Measurements from ENCODE around the gene PTPRG.

DNA sequence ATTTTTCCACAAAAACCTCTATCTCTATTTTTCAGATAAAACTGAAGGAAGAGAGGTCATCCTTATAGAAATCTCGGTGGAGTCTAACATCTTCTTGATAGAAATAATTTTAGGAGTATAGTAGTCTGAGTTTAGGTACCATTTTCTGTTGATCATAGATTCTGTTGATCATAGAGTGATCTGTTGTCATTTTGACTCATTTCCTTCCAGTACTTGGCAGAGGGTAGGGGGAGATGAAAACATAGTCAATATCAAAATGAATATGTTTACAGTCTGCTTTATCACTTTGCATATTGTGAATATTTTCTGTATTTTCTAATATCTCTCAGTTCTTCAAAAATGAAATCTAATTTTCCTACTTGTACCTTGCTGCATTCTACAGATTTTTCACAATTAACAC, 458.5 kb downstream of the PTPRG start:
- TF ChIP-seq, protein P1, sequence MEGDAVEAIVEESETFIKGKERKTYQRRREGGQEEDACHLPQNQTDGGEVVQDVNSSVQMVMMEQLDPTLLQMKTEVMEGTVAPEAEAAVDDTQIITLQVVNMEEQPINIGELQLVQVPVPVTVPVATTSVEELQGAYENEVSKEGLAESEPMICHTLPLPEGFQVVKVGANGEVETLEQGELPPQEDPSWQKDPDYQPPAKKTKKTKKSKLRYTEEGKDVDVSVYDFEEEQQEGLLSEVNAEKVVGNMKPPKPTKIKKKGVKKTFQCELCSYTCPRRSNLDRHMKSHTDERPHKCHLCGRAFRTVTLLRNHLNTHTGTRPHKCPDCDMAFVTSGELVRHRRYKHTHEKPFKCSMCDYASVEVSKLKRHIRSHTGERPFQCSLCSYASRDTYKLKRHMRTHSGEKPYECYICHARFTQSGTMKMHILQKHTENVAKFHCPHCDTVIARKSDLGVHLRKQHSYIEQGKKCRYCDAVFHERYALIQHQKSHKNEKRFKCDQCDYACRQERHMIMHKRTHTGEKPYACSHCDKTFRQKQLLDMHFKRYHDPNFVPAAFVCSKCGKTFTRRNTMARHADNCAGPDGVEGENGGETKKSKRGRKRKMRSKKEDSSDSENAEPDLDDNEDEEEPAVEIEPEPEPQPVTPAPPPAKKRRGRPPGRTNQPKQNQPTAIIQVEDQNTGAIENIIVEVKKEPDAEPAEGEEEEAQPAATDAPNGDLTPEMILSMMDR (IDR thresholded peaks at IDR 0.05), result no peak
- no peak for TF ChIP-seq EP300 (IDR thresholded peaks at IDR 0.05)
- no peak for TF ChIP-seq POLR2A (IDR thresholded peaks at IDR 0.05)
- TF ChIP-seq POLR2AphosphoS5 (IDR thresholded peaks at IDR 0.05), result no peak

All from suprapubic skin (tissue), 4 donors.